ENCODE measurements around the gene KCNJ14. TPM values are rescaled to one million over a fixed set of nuclear protein-coding genes. Genes with fewer than 3 reads are reported as not detected.

KCNJ14 gene
- total RNA-seq, 4 donors from 2014 or later = 0.56 to 2.2 (median 1.1) TPM

GRCh38 chr19:48456864-48457263 is 1.5 kb downstream of the KCNJ14 start:
- no peak for DNase-seq (ENCODE audit: low spot score)
- no peak for ATAC-seq (ENCODE audit: low FRiP score)
- no peak for TF ChIP-seq CTCF (IDR thresholded peaks at IDR 0.05)

GRCh38 chr19:48458016-48458415 is 2.6 kb downstream of the KCNJ14 start:
- no peak for ATAC-seq (ENCODE audit: low FRiP score)
- DNase-seq (ENCODE audit: low spot score) = no peak
- no peak for TF ChIP-seq CTCF (IDR thresholded peaks at IDR 0.05)

GRCh38 chr19:48461651-48461981 is 6.2 kb downstream of the KCNJ14 start:
- no peak for ATAC-seq (ENCODE audit: low FRiP score)
- TF ChIP-seq CTCF (IDR thresholded peaks at IDR 0.05) = no peak
- DNase-seq (ENCODE audit: low spot score) = no peak

- no peak for TF ChIP-seq CTCF (IDR thresholded peaks at IDR 0.05)
- ATAC-seq (ENCODE audit: low FRiP score) = no peak
- no peak for DNase-seq (ENCODE audit: low spot score)
Measured at GRCh38 chr19:48461982-48462655, 6.7 kb downstream of the KCNJ14 start.

- ATAC-seq (ENCODE audit: low FRiP score) (no peak), DNase-seq (ENCODE audit: low spot score) (no peak)
- no peak for TF ChIP-seq CTCF (IDR thresholded peaks at IDR 0.05)
Measured at GRCh38 chr19:48465215-48465614, 9.8 kb downstream of the KCNJ14 start.

- TF ChIP-seq CTCF (IDR thresholded peaks at IDR 0.05) = no peak
- ATAC-seq (ENCODE audit: low FRiP score) = no peak
- no peak for DNase-seq (ENCODE audit: low spot score)
Measured at GRCh38 chr19:48466561-48467325, 11.4 kb downstream of the KCNJ14 start.
